Gastroesophageal sphincter (tissue), 3 donors: ENCODE results near the gene ENTPD2.

Experiments
- CTCF ChIP-seq, 4 experiments: fragments of 200-600 bp in 2 of 4; fragments of 450-650 bp in 2 of 4; sonication (generic) in 1 of 4; IDR thresholded peaks; one replicate each; pipeline ENCODE4 v1.5.1; 2017 to 2019; ENCODE audit warnings: antibody characterized with exemption in 4 of 4, mild to moderate bottlenecking in 2 of 4, moderate library complexity in 2 of 4
- EP300 ChIP-seq: sonication (generic); formaldehyde crosslinking; IDR thresholded peaks from one replicate; pipeline ENCODE4 v1.6.1; 2017; ENCODE audit warnings: antibody characterized with exemption, mild to moderate bottlenecking
- POLR2A ChIP-seq, 2 donors: fragments of 450-650 bp; IDR thresholded peaks; one replicate each; pipeline ENCODE4 v1.6.1; 2017; ENCODE audit warnings: antibody characterized with exemption in 2 of 2, mild to moderate bottlenecking in 2 of 2, moderate library complexity in 1 of 2
- POLR2AphosphoS5 ChIP-seq: sonication (generic); formaldehyde crosslinking; IDR thresholded peaks from one replicate; pipeline ENCODE4 v1.6.1; 2017; ENCODE audit warnings: antibody characterized with exemption

- TF ChIP-seq CTCF (IDR thresholded peaks at IDR 0.05), result no peak
- no peak for TF ChIP-seq POLR2A (IDR thresholded peaks at IDR 0.05)
- no peak for TF ChIP-seq POLR2AphosphoS5
- no peak for TF ChIP-seq EP300
Observed at GRCh38 chr9:137014776-137015539, 38.9 kb downstream of the ENTPD2 start.
